HL-60 (cell line): Measurements from ENCODE around the gene SCN5A.

Experiments
- DNase-seq, 2 experiments: peaks; one replicate each; pipeline ENCODE4 v3.0.0-alpha.2; 2010 to 2020; ENCODE audit warnings: low read depth in 1 of 2, low spot score in 1 of 2
- H3K27ac ChIP-seq: fragments of 250-450 bp; sonication (Bioruptor Pico); replicated peaks from 2 replicates; pipeline ENCODE4 v1.5.1; 2020; ENCODE audit warnings: mild to moderate bottlenecking, moderate library complexity
- H3K27me3 ChIP-seq: fragments of 250-450 bp; sonication (Bioruptor Pico); 2 replicates; pipeline ENCODE4 v1.5.1; 2021; ENCODE audit warnings: mild to moderate bottlenecking, moderate library complexity; ENCODE audit not compliant: insufficient read depth, poor library complexity, severe bottlenecking
- H3K4me3 ChIP-seq: replicated peaks from 2 replicates; pipeline ENCODE4 v1.5.1; 2011; ENCODE audit warnings: mild to moderate bottlenecking, control low read depth, low read length; ENCODE audit not compliant: insufficient read depth
- GABPA ChIP-seq: IDR thresholded peaks from 2 replicates; pipeline ENCODE4 v1.6.1; 2012; ENCODE audit warnings: low read depth
- POLR2AphosphoS5 ChIP-seq: IDR thresholded peaks from 2 replicates; pipeline ENCODE4 v1.6.1; 2012; ENCODE audit warnings: low read depth
- SPI1 ChIP-seq: IDR thresholded peaks from 2 replicates; pipeline ENCODE4 v1.6.1; 2012; ENCODE audit warnings: low read depth, mild to moderate bottlenecking, borderline replicate concordance
- TF ChIP-seq, protein P1 (sequence below): IDR thresholded peaks from one replicate; pipeline ENCODE4 v1.5.1; 2011; ENCODE audit warnings: low read length, control low read depth, inconsistent platforms; ENCODE audit not compliant: insufficient read depth
- TF ChIP-seq, protein P2 (sequence below): IDR thresholded peaks from 2 replicates; pipeline ENCODE4 v1.6.1; 2012; ENCODE audit warnings: low read depth; ENCODE audit not compliant: insufficient replicate concordance

SCN5A gene

DNA sequence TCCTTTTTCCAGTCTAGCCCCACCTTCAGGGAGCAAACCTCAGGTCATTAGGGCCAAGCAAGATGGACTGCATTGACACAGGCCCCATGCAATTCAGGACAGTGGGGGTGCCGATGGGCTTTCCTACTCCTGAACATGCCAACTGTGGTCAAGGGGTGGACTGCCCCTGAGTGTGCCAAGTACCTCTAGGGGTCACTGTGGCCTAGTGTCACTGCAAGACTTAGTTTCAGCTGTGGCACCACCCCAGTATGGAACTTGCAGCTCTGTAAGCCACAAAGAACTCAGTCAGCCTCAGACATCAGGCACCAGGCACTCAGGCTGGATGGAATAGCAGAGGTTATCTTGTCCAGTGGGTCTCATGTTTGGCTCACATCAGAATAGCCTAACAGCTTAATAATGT, 121.0 kb downstream of the SCN5A start:
- TF ChIP-seq, protein P1, sequence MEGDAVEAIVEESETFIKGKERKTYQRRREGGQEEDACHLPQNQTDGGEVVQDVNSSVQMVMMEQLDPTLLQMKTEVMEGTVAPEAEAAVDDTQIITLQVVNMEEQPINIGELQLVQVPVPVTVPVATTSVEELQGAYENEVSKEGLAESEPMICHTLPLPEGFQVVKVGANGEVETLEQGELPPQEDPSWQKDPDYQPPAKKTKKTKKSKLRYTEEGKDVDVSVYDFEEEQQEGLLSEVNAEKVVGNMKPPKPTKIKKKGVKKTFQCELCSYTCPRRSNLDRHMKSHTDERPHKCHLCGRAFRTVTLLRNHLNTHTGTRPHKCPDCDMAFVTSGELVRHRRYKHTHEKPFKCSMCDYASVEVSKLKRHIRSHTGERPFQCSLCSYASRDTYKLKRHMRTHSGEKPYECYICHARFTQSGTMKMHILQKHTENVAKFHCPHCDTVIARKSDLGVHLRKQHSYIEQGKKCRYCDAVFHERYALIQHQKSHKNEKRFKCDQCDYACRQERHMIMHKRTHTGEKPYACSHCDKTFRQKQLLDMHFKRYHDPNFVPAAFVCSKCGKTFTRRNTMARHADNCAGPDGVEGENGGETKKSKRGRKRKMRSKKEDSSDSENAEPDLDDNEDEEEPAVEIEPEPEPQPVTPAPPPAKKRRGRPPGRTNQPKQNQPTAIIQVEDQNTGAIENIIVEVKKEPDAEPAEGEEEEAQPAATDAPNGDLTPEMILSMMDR, result peak; percentile 1
- TF ChIP-seq, protein P2, sequence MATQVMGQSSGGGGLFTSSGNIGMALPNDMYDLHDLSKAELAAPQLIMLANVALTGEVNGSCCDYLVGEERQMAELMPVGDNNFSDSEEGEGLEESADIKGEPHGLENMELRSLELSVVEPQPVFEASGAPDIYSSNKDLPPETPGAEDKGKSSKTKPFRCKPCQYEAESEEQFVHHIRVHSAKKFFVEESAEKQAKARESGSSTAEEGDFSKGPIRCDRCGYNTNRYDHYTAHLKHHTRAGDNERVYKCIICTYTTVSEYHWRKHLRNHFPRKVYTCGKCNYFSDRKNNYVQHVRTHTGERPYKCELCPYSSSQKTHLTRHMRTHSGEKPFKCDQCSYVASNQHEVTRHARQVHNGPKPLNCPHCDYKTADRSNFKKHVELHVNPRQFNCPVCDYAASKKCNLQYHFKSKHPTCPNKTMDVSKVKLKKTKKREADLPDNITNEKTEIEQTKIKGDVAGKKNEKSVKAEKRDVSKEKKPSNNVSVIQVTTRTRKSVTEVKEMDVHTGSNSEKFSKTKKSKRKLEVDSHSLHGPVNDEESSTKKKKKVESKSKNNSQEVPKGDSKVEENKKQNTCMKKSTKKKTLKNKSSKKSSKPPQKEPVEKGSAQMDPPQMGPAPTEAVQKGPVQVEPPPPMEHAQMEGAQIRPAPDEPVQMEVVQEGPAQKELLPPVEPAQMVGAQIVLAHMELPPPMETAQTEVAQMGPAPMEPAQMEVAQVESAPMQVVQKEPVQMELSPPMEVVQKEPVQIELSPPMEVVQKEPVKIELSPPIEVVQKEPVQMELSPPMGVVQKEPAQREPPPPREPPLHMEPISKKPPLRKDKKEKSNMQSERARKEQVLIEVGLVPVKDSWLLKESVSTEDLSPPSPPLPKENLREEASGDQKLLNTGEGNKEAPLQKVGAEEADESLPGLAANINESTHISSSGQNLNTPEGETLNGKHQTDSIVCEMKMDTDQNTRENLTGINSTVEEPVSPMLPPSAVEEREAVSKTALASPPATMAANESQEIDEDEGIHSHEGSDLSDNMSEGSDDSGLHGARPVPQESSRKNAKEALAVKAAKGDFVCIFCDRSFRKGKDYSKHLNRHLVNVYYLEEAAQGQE, result no peak
- Histone ChIP-seq H3K27ac (no peak overlapping the region), H3K27me3 (no peaks in the 10 kb centered on the region), H3K4me3 (no peak overlapping the region)
- no peak for DNase-seq

DNA sequence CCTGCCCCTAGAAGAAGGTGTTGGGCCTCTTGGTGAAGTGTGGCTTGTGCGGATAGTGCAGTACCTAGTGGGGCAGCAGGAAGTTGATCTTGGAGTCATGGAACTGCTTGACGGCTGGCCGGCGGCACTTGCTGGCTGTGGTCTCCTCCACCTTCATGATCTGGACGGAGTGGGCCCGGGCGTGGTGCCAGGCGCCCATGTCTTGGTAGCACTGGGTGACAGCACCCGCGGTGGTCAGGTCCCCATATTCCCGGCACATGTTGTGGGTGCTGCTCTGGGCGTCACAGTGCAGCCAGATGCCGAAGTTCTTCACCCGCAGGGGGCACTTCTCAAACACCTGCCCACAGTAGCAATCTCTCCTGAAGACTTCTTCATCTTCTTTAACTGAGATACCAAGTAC, 122.7 kb downstream of the SCN5A start:
- no peak overlapping the region for H3K4me3 ChIP-seq
- TF ChIP-seq, protein P2, result no peak
- TF ChIP-seq POLR2AphosphoS5, result no peak
- TF ChIP-seq, protein P1, result no peak
- no peak for TF ChIP-seq GABPA
- TF ChIP-seq SPI1, result no peak

DNA sequence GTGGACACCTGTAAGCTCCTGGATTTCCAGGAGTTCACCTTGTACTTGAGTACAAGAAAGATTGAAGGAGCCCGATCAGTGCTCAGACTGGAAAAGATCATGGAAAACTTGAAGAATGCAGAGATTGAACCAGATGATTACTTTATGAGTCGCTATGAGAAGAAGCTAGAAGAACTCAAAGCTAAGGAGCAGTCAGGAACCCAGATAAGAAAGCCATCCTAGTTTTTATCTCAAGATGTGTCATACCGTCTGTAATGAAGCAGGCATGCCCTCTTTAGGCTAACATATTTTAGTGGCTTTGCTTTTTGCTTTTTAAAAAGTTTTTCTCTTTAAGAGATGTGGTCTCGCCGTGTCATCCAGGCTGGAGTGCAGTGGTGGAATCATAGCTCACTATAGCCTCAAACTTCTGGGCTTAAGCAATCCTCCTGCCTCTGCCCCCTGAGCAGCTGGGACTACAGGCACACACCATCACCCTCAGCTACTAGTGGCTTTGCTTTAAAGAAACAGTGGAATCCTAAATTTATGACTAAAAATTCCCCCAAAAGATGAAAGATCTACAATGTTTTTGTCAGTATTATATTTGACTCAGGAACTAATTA, 125.2 kb downstream of the SCN5A start:
- no peaks in the 10 kb centered on the region for H3K27me3 ChIP-seq
- no peak for DNase-seq
- H3K27ac ChIP-seq, result no peak overlapping the region
- TF ChIP-seq, protein P2, result no peak
- TF ChIP-seq, protein P1, result no peak
- TF ChIP-seq SPI1, result no peak
- no peak for TF ChIP-seq GABPA
- no peak for TF ChIP-seq POLR2AphosphoS5
- H3K4me3 ChIP-seq, result no peak overlapping the region

More for the DNA sequence above, 122.7 kb downstream of the SCN5A start:
- Histone ChIP-seq H3K27ac (no peak overlapping the region), H3K27me3 (no peaks in the 10 kb centered on the region)
- DNase-seq, result no peak
